Thoracic aorta (tissue), 2 donors: Measurements from ENCODE around the gene BAG1. TPM values are rescaled to one million over a fixed set of nuclear protein-coding genes. Genes with fewer than 3 reads are reported as not detected.

ENCODE experiments used
- ATAC-seq: fragments of 150-250 bp; one replicate; pipeline ENCODE4 v1.8.0; 2017; ENCODE audit warnings: low read depth; ENCODE audit not compliant: insufficient number of reproducible peaks, low FRiP score
- DNase-seq: peaks from one replicate; pipeline ENCODE4 v3.0.0-alpha.2; 2020; ENCODE audit warnings: low spot score
- H3K27ac ChIP-seq, 2 donors: fragments of 200-600 bp; sonication (generic); 1 replicate in 1 of 2; 2 replicates in 1 of 2; pipeline ENCODE4 v1.5.1; 2016; ENCODE audit warnings: mild to moderate bottlenecking in 2 of 2, moderate library complexity in 2 of 2
- H3K27me3 ChIP-seq: fragments of 200-600 bp; sonication (generic); replicated peaks from 2 replicates; pipeline ENCODE4 v1.6.0; 2016; ENCODE audit warnings: mild to moderate bottlenecking; ENCODE audit not compliant: insufficient read depth
- H3K36me3 ChIP-seq: fragments of 200-600 bp; sonication (generic); one replicate; pipeline ENCODE4 v1.5.1; 2016
- H3K4me1 ChIP-seq, 2 donors: fragments of 200-600 bp; sonication (generic); 1 replicate in 1 of 2; 2 replicates in 1 of 2; pipeline versions ENCODE4 v1.5.1 to v1.6.0; 2016; ENCODE audit warnings: low read depth in 2 of 2, mild to moderate bottlenecking in 1 of 2; ENCODE audit not compliant: control insufficient read depth in 1 of 2
- H3K4me3 ChIP-seq: fragments of 200-600 bp; sonication (generic); 2 replicates; pipeline ENCODE4 v1.5.1; 2016; ENCODE audit warnings: mild to moderate bottlenecking
- H3K9me3 ChIP-seq: fragments of 200-600 bp; sonication (generic); 2 replicates; pipeline ENCODE4 v1.5.1; 2016
- total RNA-seq, 2 donors: library from RNA; depleted of rRNA; stranded (reverse); fragments of >200 nt; gene quantifications; one replicate each; pipeline versions ENCODE4 v1.1.0 to v1.2.3, GENCODE V29; 2016
- TF ChIP-seq, protein P1 (sequence below): fragments of 200-600 bp; sonication (generic); IDR thresholded peaks from one replicate; pipeline ENCODE4 v1.5.1; 2019; ENCODE audit warnings: antibody characterized with exemption

The BAG1 gene
- total RNA-seq, 2 donors from 2014 or later, result 30.6 to 40.5 TPM

DNA sequence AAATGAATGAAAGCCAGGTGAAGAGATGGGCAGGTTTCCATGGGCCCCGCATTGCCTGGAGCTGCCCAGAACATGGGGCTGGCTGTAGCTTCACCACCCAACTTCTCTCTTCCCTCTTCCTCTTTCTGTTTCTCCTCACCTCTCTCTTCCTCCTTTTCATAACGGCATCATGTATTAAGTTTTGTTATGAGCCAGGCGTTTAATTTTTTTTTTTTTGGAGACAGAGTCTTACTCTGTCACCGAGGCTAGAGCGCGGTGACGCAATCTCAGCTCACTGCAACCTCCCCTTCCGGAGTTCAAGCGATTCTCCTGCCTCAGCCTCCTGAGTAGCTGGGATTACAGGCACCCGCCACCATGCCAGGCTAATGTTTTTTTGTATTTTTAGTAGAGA is 37.5 kb downstream of the BAG1 start:
- no peak overlapping the region for H3K27ac ChIP-seq
- ATAC-seq (no peak), DNase-seq (no peak)
- no peaks in the 10 kb centered on the region for H3K27me3 ChIP-seq
- TF ChIP-seq, protein P1, sequence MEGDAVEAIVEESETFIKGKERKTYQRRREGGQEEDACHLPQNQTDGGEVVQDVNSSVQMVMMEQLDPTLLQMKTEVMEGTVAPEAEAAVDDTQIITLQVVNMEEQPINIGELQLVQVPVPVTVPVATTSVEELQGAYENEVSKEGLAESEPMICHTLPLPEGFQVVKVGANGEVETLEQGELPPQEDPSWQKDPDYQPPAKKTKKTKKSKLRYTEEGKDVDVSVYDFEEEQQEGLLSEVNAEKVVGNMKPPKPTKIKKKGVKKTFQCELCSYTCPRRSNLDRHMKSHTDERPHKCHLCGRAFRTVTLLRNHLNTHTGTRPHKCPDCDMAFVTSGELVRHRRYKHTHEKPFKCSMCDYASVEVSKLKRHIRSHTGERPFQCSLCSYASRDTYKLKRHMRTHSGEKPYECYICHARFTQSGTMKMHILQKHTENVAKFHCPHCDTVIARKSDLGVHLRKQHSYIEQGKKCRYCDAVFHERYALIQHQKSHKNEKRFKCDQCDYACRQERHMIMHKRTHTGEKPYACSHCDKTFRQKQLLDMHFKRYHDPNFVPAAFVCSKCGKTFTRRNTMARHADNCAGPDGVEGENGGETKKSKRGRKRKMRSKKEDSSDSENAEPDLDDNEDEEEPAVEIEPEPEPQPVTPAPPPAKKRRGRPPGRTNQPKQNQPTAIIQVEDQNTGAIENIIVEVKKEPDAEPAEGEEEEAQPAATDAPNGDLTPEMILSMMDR, result no peak
- peaks cover 4 to 6% of the 10 kb centered on the region in 2 donors for H3K4me1 ChIP-seq
- no peak overlapping the region for H3K4me3 ChIP-seq
- no peaks in the 10 kb centered on the region for H3K36me3 ChIP-seq
- no peaks in the 10 kb centered on the region for H3K9me3 ChIP-seq

DNA sequence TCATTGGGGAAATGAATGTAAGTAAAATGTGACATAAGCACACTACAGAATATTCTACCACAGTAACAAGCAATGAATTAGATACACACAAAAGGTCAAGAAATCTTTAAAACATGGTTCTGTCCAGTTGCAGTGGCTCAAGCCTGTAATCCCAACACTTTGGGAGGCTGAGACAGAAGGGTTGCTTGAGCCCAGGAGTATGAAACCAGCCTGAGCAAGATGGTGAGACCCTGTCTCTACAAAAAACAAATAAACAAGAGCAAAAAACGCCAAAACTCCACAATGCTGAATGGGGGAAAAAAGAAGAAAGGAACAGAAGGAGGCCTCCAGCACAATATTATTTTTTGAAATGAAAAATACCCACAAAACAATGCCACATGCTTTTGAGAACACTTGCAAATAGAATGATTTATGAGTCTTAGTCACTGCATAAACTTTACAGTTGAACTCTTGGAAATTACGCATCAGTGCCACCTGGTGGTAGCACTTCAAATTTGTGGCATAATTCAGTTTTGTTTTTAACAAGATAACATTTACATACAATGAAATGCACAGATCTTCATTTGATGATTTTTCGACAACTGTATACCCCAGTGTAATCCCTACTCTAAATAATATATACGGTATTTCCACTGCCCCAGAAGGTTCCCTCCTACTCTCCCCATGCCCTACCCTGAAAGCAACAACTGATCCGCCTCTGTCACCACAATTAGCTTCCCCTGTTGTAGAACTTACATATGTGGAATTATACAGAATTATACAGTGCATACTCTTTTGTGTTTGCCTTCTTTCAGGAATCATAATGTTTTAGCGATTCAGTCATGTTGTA is 39.0 kb downstream of the BAG1 start:
- TF ChIP-seq, protein P1, result peak; percentile 83
- peak overlapping the region in 1 of 2 donors; percentile 42 for H3K27ac ChIP-seq
- H3K9me3 ChIP-seq, result no peaks in the 10 kb centered on the region
- peaks cover 4 to 6% of the 10 kb centered on the region in 2 donors for H3K4me1 ChIP-seq
- no peaks in the 10 kb centered on the region for H3K27me3 ChIP-seq
- DNase-seq (no peak), ATAC-seq (peak; percentile 47)
- H3K4me3 ChIP-seq, result no peak overlapping the region
- H3K36me3 ChIP-seq, result no peaks in the 10 kb centered on the region

DNA sequence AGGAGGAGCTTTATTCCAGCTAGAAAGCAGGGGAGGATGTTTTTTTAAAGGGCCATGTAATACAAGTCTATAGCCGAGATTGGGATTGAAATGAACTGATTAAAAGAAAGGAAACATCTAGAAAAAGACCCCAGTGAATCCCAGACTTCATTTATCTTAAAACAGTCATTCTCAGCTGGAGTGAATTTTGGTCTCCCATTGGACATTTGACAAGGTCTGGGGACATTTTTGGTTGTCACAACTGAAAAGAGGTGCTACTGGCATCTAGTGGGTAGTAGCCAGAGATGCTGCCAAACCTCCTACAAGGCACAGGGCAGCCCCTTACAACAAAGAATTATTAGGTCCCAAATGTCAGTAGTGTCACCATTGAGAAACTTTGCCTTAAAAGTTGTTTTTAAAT is 40.8 kb downstream of the BAG1 start:
- Histone ChIP-seq H3K27ac (no peak overlapping the region), H3K4me3 (no peak overlapping the region), H3K9me3 (no peaks in the 10 kb centered on the region), H3K4me1 (peaks cover 4 to 6% of the 10 kb centered on the region in 2 donors), H3K36me3 (no peaks in the 10 kb centered on the region), H3K27me3 (no peaks in the 10 kb centered on the region)
- TF ChIP-seq, protein P1, result no peak
- DNase-seq (no peak), ATAC-seq (no peak)

DNA sequence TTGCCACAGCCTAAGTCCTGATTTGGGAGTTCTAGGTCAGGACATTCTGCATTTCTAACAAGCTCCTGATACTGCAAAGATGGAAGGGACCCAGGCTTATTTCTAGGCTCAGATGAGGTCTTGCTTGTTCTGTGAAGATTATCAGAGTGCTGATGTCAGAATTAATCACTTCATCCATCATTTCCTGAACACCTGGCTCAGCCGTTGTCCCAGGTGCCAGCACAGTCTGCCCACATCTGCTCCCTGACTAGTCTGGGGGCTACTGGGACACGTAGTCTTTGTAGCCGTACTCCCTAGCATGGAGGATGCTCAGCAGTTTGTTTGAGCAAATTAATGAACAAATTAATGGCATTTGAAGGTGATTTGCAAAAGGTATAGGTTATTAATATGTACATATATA is 42.5 kb downstream of the BAG1 start:
- DNase-seq, result no peak
- no peak for ATAC-seq
- TF ChIP-seq, protein P1, result no peak
- Histone ChIP-seq H3K27ac (no peak overlapping the region), H3K27me3 (no peaks in the 10 kb centered on the region), H3K9me3 (no peaks in the 10 kb centered on the region), H3K4me3 (no peak overlapping the region), H3K4me1 (peaks cover 4 to 6% of the 10 kb centered on the region in 2 donors), H3K36me3 (no peaks in the 10 kb centered on the region)

DNA sequence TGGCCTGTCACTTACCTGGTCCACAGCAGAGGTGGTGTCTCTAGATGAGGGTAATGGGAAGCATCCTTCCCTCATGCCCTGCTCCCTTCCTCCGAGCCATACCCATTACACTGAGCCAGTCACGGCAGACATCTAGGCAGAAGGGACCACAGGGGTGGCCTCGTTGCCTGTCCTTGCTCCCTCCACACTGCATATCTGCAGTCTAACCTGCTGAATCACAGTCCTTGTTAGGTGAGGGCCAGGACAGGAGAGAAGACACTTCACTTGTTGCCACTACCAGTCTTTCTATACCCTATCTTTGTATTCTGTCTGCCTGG is 43.0 kb downstream of the BAG1 start:
- Histone ChIP-seq H3K4me3 (no peak overlapping the region), H3K27ac (no peak overlapping the region), H3K9me3 (no peaks in the 10 kb centered on the region), H3K36me3 (no peaks in the 10 kb centered on the region), H3K27me3 (no peaks in the 10 kb centered on the region), H3K4me1 (peaks cover 4 to 6% of the 10 kb centered on the region in 2 donors)
- DNase-seq, result no peak
- TF ChIP-seq, protein P1, result no peak
- no peak for ATAC-seq
